GM21723 (cell line): ENCODE data around the gene PLXND1.
"Not testable (repeated sequence)": the region's sequence is repeated elsewhere in the genome, so short reads cannot be mapped to it uniquely, and the experiment has no call there.

Experiments used
- ATAC-seq: cut with Tn5 transposase; IDR thresholded peaks from one replicate; pipeline ENCODE4 v1.9.1; 2021; ENCODE audit warnings: mild to moderate bottlenecking, moderate library complexity; ENCODE audit not compliant: unreplicated experiment

PLXND1 gene

GRCh38 chr3:129552287-129553050, 54.0 kb downstream of the PLXND1 start:
- no peak for ATAC-seq

- no peak for ATAC-seq
Measured at GRCh38 chr3:129549805-129550204, 56.7 kb downstream of the PLXND1 start.

- no peak for ATAC-seq
Measured at GRCh38 chr3:129549006-129549800, 57.3 kb downstream of the PLXND1 start.

- ATAC-seq: no peak
Measured at GRCh38 chr3:129548104-129548965, 58.1 kb downstream of the PLXND1 start.

GRCh38 chr3:129547241-129547640, 59.2 kb downstream of the PLXND1 start:
- no peak for ATAC-seq

GRCh38 chr3:129545951-129546350, 60.5 kb downstream of the PLXND1 start:
- ATAC-seq: not testable (repeated sequence)

- no peak for ATAC-seq
Measured at GRCh38 chr3:129543999-129544398, 62.5 kb downstream of the PLXND1 start.

- ATAC-seq: no peak
Measured at GRCh38 chr3:129543156-129543790, 63.2 kb downstream of the PLXND1 start, which contains the start of gene H1-8. H1-8 (plus strand) TSS chr3:129543175; CDS start chr3:129543219, 44 bp downstream.

- ATAC-seq: no peak
Measured at GRCh38 chr3:129542747-129543146, 63.7 kb downstream of the PLXND1 start.

- no peak for ATAC-seq
Measured at GRCh38 chr3:129540776-129541516, 65.5 kb downstream of the PLXND1 start.

- ATAC-seq: no peak
Measured at GRCh38 chr3:129539206-129539605, 67.3 kb downstream of the PLXND1 start.

- ATAC-seq: no peak
Measured at GRCh38 chr3:129536804-129537203, 69.7 kb downstream of the PLXND1 start.

GRCh38 chr3:129536374-129536667, 70.2 kb downstream of the PLXND1 start:
- no peak for ATAC-seq

GRCh38 chr3:129535075-129535474, 71.4 kb downstream of the PLXND1 start:
- no peak for ATAC-seq

- no peak for ATAC-seq
Measured at GRCh38 chr3:129534428-129535027, 71.9 kb downstream of the PLXND1 start.

GRCh38 chr3:129533406-129533805, 73.1 kb downstream of the PLXND1 start:
- no peak for ATAC-seq

- no peak for ATAC-seq
Measured at GRCh38 chr3:129532261-129532660, 74.2 kb downstream of the PLXND1 start.

- no peak for ATAC-seq
Measured at GRCh38 chr3:129531699-129532098, 74.8 kb downstream of the PLXND1 start.

GRCh38 chr3:129530821-129531220, 75.7 kb downstream of the PLXND1 start:
- no peak for ATAC-seq
